GM10266 (cell line): ENCODE measurements around the gene IER5.

Experiments
- DNase-seq: peaks from one replicate; pipeline ENCODE4 v3.0.0; 2012; ENCODE audit errors: extremely low spot score
- CTCF ChIP-seq: IDR thresholded peaks from 2 replicates; pipeline ENCODE4 v1.5.1; 2012; ENCODE audit warnings: mild to moderate bottlenecking, low read depth; ENCODE audit not compliant: control insufficient read depth, insufficient read depth; ENCODE audit errors: missing control alignments

Gene IER5

DNA sequence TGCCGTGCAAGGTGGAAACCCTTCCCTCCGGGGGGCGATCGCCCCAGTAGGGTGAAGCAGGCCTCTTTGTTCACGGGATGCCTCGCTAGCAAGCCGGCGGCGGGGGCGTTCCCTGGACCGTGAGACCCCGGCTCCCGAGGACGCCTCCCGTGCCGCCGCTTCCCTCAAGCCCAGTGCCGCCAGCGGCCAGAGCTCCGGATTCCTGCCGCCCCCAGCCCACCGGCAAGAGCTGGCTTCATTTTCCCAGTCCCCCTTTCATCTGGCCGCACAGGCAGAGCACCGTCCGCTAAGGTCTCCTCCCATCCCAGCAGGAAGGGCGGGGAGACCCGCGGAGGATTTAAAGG, 16.3 kb downstream of the IER5 start:
- peak; percentile 6 for TF ChIP-seq CTCF
- DNase-seq = no peak

GRCh38 chr1:181105134-181106021, 16.9 kb downstream of the IER5 start:
- DNase-seq = peak; percentile 96
- TF ChIP-seq CTCF = no peak

GRCh38 chr1:181106022-181106312, 17.5 kb downstream of the IER5 start:
- no peak for DNase-seq
- TF ChIP-seq CTCF = no peak

DNA sequence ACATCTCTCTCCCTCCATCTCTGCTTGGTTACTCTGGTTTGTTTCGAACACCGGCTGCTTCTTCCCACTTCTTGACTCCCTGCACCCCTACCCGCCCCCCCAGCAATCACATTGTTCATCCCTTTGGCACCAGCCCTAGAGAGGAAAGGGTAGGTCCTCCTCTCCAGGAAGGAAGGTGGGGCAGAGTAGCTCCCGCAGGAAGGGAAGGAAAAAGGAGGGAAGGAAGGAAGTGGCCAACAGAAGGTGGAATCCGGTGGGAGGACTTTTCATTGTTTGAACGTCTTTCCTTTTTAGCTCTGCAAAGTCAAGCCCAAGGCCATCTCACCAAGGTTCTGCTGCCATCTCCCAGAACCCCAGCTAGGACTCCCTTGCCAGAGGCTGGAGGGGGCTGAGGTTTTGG, 18.0 kb downstream of the IER5 start:
- no peak for TF ChIP-seq CTCF
- no peak for DNase-seq

DNA sequence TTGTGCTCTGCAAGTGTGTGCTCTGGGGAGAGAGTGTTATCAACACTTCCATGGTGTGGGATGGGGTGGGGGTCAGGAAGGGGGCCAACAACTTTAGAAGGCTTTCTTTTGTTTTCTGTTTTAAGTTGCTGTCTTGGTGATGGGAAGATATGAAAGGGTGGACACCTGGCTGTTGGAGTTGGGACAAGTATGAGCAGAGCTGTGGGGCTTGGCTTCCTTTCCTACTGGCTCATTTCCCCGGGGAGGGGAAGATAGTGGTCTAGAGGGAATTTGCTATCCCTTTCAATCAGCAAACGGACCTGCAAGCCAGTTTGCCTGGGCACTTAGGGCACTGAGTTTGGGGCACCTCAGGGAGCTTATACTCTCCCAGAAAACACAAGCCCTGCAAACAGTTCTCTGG, 19.2 kb downstream of the IER5 start:
- DNase-seq = no peak
- TF ChIP-seq CTCF = no peak

DNA sequence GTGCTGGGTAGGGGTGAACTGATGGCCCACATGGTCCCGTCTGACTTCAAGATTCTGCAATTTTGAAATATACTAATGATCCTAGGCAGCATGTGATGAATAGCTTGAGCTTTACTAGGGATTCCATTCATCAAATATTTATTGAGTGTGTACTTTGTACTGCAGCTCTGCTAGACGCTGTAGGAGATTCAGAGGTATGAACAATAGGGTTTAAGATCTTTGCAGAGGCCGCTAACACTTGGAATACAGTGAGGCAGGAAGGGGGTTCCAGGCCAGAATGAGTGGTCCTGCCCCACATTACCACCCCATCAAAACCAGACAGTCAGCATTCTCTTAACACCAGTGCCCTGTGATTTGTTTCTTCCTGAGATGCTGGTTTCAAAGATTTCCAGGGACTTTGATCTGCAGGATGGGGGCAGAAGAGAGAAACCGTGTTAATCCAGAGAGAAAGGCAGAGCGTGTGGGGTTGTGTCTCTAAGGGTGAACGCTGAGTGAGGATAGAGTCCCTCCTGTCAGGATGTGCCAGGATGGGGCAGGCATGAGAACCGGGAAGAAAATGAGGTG, 19.9 kb downstream of the IER5 start:
- no peak for TF ChIP-seq CTCF
- DNase-seq = no peak

- DNase-seq = no peak
Measured at GRCh38 chr1:181110013-181110412, 21.5 kb downstream of the IER5 start.

More at GRCh38 chr1:181110013-181110412, 21.5 kb downstream of the IER5 start:
- no peak for TF ChIP-seq CTCF
